ENCODE results near the gene AHCYL1. TPM values are rescaled to one million over a fixed set of nuclear protein-coding genes. Genes with fewer than 3 reads are reported as not detected.

Gene AHCYL1
- total and polyA plus RNA-seq, 10 of the 15 experiments (the other 5 are each of a cell fraction or from before 2014, with no cell fraction given) = 24.7 to 73.6 (median 46.8) TPM

DNA sequence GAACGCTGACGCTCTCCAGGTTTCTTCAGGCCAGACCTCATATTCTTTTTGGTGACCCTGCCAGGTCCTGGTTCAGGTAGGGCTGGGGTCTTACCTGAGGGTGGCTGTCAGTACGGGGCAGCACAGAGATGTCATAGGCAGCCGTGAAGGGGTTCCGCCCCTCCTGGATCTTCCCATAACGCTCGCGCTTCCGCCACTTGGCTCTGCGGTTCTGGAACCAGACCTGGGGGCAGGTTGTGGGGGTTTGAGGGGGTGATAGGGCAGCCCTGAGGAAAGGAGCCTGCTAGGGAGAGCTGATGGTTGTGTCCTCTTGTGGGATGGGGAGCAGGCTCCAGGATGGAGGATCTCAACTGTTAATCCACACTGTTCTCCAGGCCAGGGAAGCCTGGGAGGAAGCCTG, 76.8 kb downstream of the AHCYL1 start:
- FAIRE-seq (no peak), ATAC-seq (no peak), DNase-seq (ENCODE audit: low read depth, low spot score) (no peak)
- intact Hi-C loops (cut with micrococcal nuclease; ENCODE audit: unreplicated experiment) (no loop called here), in situ Hi-C loops (cut with MboI) (no loop called here)
- H3K4me3 ChIP-seq = no peak overlapping the region
- no TSS peak for BruUV-seq (replicated peaks)
- H2AFZ ChIP-seq (ENCODE audit: control insufficient read depth, low read depth, low read length) = no peak overlapping the region
- 0 out of 2 replicates have a peak, but pooled peaks cover 4% of the 10 kb centered on the region for H4K20me1 ChIP-seq (ENCODE audit: control insufficient read depth, insufficient read depth)
- peaks cover 0 to 2% of the 10 kb centered on the region in 2 experiments; a peak in 1 of 4 replicates for H3K27me3 ChIP-seq (replicated peaks in 1 of 2; ENCODE audit: control insufficient read depth in 2 of 2, insufficient read depth in 2 of 2, low read length in 1 of 2)
- no peak overlapping the region for H3K9ac ChIP-seq (ENCODE audit: control insufficient read depth, insufficient read depth, low read length)
- H3K36me3 ChIP-seq (ENCODE audit: control insufficient read depth in 2 of 2, insufficient read depth in 2 of 2, low read length in 1 of 2) = peaks cover 1 to 7% of the 10 kb centered on the region in 2 experiments
- no peak overlapping the region for H3K27ac ChIP-seq (ENCODE audit: control insufficient read depth, insufficient read depth)
- SMC1A ChIA-PET (ENCODE audit: uncharacterized antibody, unreplicated experiment) = no interaction called here
- no peak overlapping the region for H3K4me2 ChIP-seq (ENCODE audit: control insufficient read depth, insufficient read depth)
- no peaks in the 10 kb centered on the region for H3K4me1 ChIP-seq (ENCODE audit: control insufficient read depth, insufficient read depth, low read length)
- POLR2A ChIA-PET = no interaction called here
- CTCF ChIA-PET = interaction anchor here (1.3 to 6.9 kb wide), 6 partner anchors 16 to 51 kb away, joined by 4 to 57 read pairs (median 8); no protein-coding TSS in a partner anchor
- H3K79me2 ChIP-seq (ENCODE audit: control insufficient read depth, insufficient read depth, low read length) = no peaks in the 10 kb centered on the region
- WGBS (ENCODE audit: insufficient coverage, insufficient replicate concordance, low lambda C conversion rate, missing lambda C conversion rate) = 98% methylated on average over 10 of the region's 10 CpGs
- H3K9me3 ChIP-seq (replicated peaks; ENCODE audit: control insufficient read depth, insufficient read depth, low read length) = no peaks in the 10 kb centered on the region
- TF ChIP-seq, protein P1, sequence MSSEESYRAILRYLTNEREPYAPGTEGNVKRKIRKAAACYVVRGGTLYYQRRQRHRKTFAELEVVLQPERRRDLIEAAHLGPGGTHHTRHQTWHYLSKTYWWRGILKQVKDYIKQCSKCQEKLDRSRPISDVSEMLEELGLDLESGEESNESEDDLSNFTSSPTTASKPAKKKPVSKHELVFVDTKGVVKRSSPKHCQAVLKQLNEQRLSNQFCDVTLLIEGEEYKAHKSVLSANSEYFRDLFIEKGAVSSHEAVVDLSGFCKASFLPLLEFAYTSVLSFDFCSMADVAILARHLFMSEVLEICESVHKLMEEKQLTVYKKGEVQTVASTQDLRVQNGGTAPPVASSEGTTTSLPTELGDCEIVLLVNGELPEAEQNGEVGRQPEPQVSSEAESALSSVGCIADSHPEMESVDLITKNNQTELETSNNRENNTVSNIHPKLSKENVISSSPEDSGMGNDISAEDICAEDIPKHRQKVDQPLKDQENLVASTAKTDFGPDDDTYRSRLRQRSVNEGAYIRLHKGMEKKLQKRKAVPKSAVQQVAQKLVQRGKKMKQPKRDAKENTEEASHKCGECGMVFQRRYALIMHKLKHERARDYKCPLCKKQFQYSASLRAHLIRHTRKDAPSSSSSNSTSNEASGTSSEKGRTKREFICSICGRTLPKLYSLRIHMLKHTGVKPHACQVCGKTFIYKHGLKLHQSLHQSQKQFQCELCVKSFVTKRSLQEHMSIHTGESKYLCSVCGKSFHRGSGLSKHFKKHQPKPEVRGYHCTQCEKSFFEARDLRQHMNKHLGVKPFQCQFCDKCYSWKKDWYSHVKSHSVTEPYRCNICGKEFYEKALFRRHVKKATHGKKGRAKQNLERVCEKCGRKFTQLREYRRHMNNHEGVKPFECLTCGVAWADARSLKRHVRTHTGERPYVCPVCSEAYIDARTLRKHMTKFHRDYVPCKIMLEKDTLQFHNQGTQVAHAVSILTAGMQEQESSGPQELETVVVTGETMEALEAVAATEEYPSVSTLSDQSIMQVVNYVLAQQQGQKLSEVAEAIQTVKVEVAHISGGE (CRISPR knock-in tag; IDR thresholded peaks at IDR 0.05) = no peak
- TF ChIP-seq MXI1 (IDR thresholded peaks at IDR 0.05; ENCODE audit: low read depth, low read length) = no peak
- no peak for TF ChIP-seq ETV6 (conservative IDR thresholded peaks at IDR 0.05 in 1 of 2, IDR thresholded peaks at IDR 0.05 in 1 of 2; ENCODE audit: borderline replicate concordance in 1 of 2, low read depth in 1 of 2)
- TF ChIP-seq NFYA (IDR thresholded peaks at IDR 0.05; ENCODE audit: borderline replicate concordance, low read depth, low read length) = no peak
- no peak for TF ChIP-seq CHD1 (IDR thresholded peaks at IDR 0.05; ENCODE audit: low read depth, low read length)
- TF ChIP-seq EGR1 (IDR thresholded peaks at IDR 0.05; ENCODE audit: borderline replicate concordance in 1 of 2, low read depth in 2 of 2, low read length in 2 of 2) = no peak
- TF ChIP-seq POLR2A (IDR thresholded peaks at IDR 0.05; ENCODE audit: low read depth, low read length) = no peak
- RAD21 ChIA-PET (ENCODE audit: unreplicated experiment) = no interaction called here

Measured in GM12878 (cell line).